Activated naive CD4-positive, alpha-beta T cell treated with anti-CD3 and anti-CD28 coated beads for 36 hours (primary cell): ENCODE results near the gene PHC2. TPM values are rescaled to one million over a fixed set of nuclear protein-coding genes. Genes with fewer than 3 reads are reported as not detected.

ENCODE experiments used
- CTCF ChIA-PET: fragments of 350-600 bp; sonication (Branson Sonifier 250); formaldehyde crosslinking; loops from one replicate; lab custom pipeline; 2021; ENCODE audit warnings: antibody characterized with exemption; lab: Charles Lee
- DNase-seq: peaks from one replicate; pipeline ENCODE4 v3.0.0-alpha.2; 2020
- H3K27ac Mint-ChIP-seq: one replicate; pipeline ENCODE4 v1.8.0; 2021; ENCODE audit warnings: mild to moderate bottlenecking, mixed read lengths
- H3K27me3 Mint-ChIP-seq: one replicate; pipeline ENCODE4 v1.8.0; 2021; ENCODE audit warnings: low read depth, mixed read lengths
- H3K36me3 Mint-ChIP-seq: one replicate; pipeline ENCODE4 v1.8.0; 2021; ENCODE audit warnings: low read depth, mixed read lengths
- H3K4me1 Mint-ChIP-seq: one replicate; pipeline ENCODE4 v1.8.0; 2021; ENCODE audit warnings: low read depth, mixed read lengths
- H3K4me3 Mint-ChIP-seq: one replicate; pipeline ENCODE4 v1.8.0; 2021; ENCODE audit warnings: mild to moderate bottlenecking, moderate library complexity, mixed read lengths
- H3K9me3 Mint-ChIP-seq: one replicate; pipeline ENCODE4 v1.8.0; 2021; ENCODE audit warnings: mixed read lengths
- intact Hi-C: fragments of 100-400 bp; cut with micrococcal nuclease; formaldehyde crosslinking; loops from one replicate; pipeline ENCODE4 v1.15.1; 2023
- total RNA-seq, 2 experiments: library from RNA; stranded (reverse); gene quantifications; one replicate each; pipeline ENCODE4 v1.2.3, GENCODE V29; 2021

Gene PHC2
- total RNA-seq, 2 experiments from 2014 or later, result 15.6 to 15.9 TPM

- Mint-ChIP-seq H3K4me1 (peaks cover 5% of the 10 kb centered on the region), H3K36me3 (no peaks in the 10 kb centered on the region), H3K27me3 (no peaks in the 10 kb centered on the region), H3K4me3 (no peak overlapping the region), H3K27ac (no peak overlapping the region), H3K9me3 (no peaks in the 10 kb centered on the region)
- intact Hi-C loops, result no loop called here
- CTCF ChIA-PET, result no interaction called here
- no peak for DNase-seq
Observed at GRCh38 chr1:33393991-33394390, 36.9 kb downstream of the PHC2 start.

GRCh38 chr1:33393524-33393923 is 37.4 kb downstream of the PHC2 start:
- Mint-ChIP-seq H3K4me1 (peaks cover 5% of the 10 kb centered on the region), H3K36me3 (no peaks in the 10 kb centered on the region), H3K27me3 (no peaks in the 10 kb centered on the region), H3K27ac (no peak overlapping the region), H3K9me3 (no peaks in the 10 kb centered on the region), H3K4me3 (no peak overlapping the region)
- intact Hi-C loops, result no loop called here
- no peak for DNase-seq
- CTCF ChIA-PET, result no interaction called here

- Mint-ChIP-seq H3K9me3 (no peaks in the 10 kb centered on the region), H3K4me1 (peaks cover 5% of the 10 kb centered on the region), H3K4me3 (no peak overlapping the region), H3K36me3 (no peaks in the 10 kb centered on the region), H3K27me3 (no peaks in the 10 kb centered on the region), H3K27ac (no peak overlapping the region)
- intact Hi-C loops, result no loop called here
- CTCF ChIA-PET, result no interaction called here
- no peak for DNase-seq
Observed at GRCh38 chr1:33392639-33393038, 38.3 kb downstream of the PHC2 start.

- intact Hi-C loops, result no loop called here
- no peaks in the 10 kb centered on the region for H3K9me3 Mint-ChIP-seq
- H3K4me1 Mint-ChIP-seq, result peaks cover 5% of the 10 kb centered on the region
- no peaks in the 10 kb centered on the region for H3K36me3 Mint-ChIP-seq
- CTCF ChIA-PET, result interaction anchor here (1.2 kb wide), 1 partner anchor 79 kb away, joined by 3 read pairs; no protein-coding TSS in a partner anchor
- no peak overlapping the region for H3K27ac Mint-ChIP-seq
- DNase-seq, result no peak
- no peak overlapping the region for H3K4me3 Mint-ChIP-seq
- no peaks in the 10 kb centered on the region for H3K27me3 Mint-ChIP-seq
Observed at GRCh38 chr1:33392206-33392605, 38.7 kb downstream of the PHC2 start.

- CTCF ChIA-PET, result interaction anchor here (0.6 to 1.2 kb wide), 3 partner anchors 71 to 105 kb away, joined by 3 to 7 read pairs (median 5); no protein-coding TSS in a partner anchor
- DNase-seq, result no peak
- no peak overlapping the region for H3K4me3 Mint-ChIP-seq
- no peaks in the 10 kb centered on the region for H3K27me3 Mint-ChIP-seq
- H3K9me3 Mint-ChIP-seq, result no peaks in the 10 kb centered on the region
- no peak overlapping the region for H3K27ac Mint-ChIP-seq
- intact Hi-C loops, result no loop called here
- H3K36me3 Mint-ChIP-seq, result no peaks in the 10 kb centered on the region
- H3K4me1 Mint-ChIP-seq, result peaks cover under 1% of the 10 kb centered on the region
Observed at GRCh38 chr1:33391343-33392078, 39.4 kb downstream of the PHC2 start.

GRCh38 chr1:33390542-33390941 is 40.4 kb downstream of the PHC2 start:
- H3K27me3 Mint-ChIP-seq, result no peaks in the 10 kb centered on the region
- H3K4me3 Mint-ChIP-seq, result no peak overlapping the region
- intact Hi-C loops, result no loop called here
- no peaks in the 10 kb centered on the region for H3K9me3 Mint-ChIP-seq
- CTCF ChIA-PET, result interaction anchor here (0.6 kb wide), 1 partner anchor 72 kb away, joined by 5 read pairs; no protein-coding TSS in a partner anchor
- H3K36me3 Mint-ChIP-seq, result no peaks in the 10 kb centered on the region
- H3K27ac Mint-ChIP-seq, result no peak overlapping the region
- H3K4me1 Mint-ChIP-seq, result no peaks in the 10 kb centered on the region
- no peak for DNase-seq

- Mint-ChIP-seq H3K4me3 (no peak overlapping the region), H3K4me1 (no peaks in the 10 kb centered on the region), H3K27ac (no peak overlapping the region), H3K27me3 (no peaks in the 10 kb centered on the region), H3K9me3 (no peaks in the 10 kb centered on the region), H3K36me3 (no peaks in the 10 kb centered on the region)
- intact Hi-C loops, result no loop called here
- CTCF ChIA-PET, result interaction anchor here (0.6 kb wide), 1 partner anchor 385 kb away, joined by 8 read pairs; no protein-coding TSS in a partner anchor
- DNase-seq, result no peak
Observed at GRCh38 chr1:33388805-33389771, 41.8 kb downstream of the PHC2 start.

GRCh38 chr1:33387625-33388024 is 43.3 kb downstream of the PHC2 start:
- H3K4me1 Mint-ChIP-seq, result no peaks in the 10 kb centered on the region
- CTCF ChIA-PET, result no interaction called here
- H3K9me3 Mint-ChIP-seq, result no peaks in the 10 kb centered on the region
- no peaks in the 10 kb centered on the region for H3K36me3 Mint-ChIP-seq
- no peak overlapping the region for H3K27ac Mint-ChIP-seq
- intact Hi-C loops, result no loop called here
- no peak for DNase-seq
- H3K4me3 Mint-ChIP-seq, result no peak overlapping the region
- H3K27me3 Mint-ChIP-seq, result no peaks in the 10 kb centered on the region

- Mint-ChIP-seq H3K4me1 (peaks cover 7% of the 10 kb centered on the region), H3K27ac (no peak overlapping the region), H3K4me3 (no peak overlapping the region), H3K36me3 (no peaks in the 10 kb centered on the region), H3K9me3 (no peaks in the 10 kb centered on the region), H3K27me3 (no peaks in the 10 kb centered on the region)
- no peak for DNase-seq
- CTCF ChIA-PET, result no interaction called here
- intact Hi-C loops, result no loop called here
Observed at GRCh38 chr1:33385251-33385650, 45.6 kb downstream of the PHC2 start.

GRCh38 chr1:33384040-33384812 is 46.7 kb downstream of the PHC2 start:
- Mint-ChIP-seq H3K9me3 (no peaks in the 10 kb centered on the region), H3K36me3 (no peaks in the 10 kb centered on the region), H3K4me3 (no peak overlapping the region), H3K27me3 (peaks cover 5% of the 10 kb centered on the region), H3K27ac (no peak overlapping the region), H3K4me1 (peaks cover 13% of the 10 kb centered on the region)
- intact Hi-C loops, result no loop called here
- CTCF ChIA-PET, result no interaction called here
- DNase-seq, result no peak

- Mint-ChIP-seq H3K4me3 (no peak overlapping the region), H3K27me3 (peaks cover 5% of the 10 kb centered on the region), H3K27ac (no peak overlapping the region), H3K4me1 (peaks cover 13% of the 10 kb centered on the region), H3K36me3 (no peaks in the 10 kb centered on the region), H3K9me3 (no peaks in the 10 kb centered on the region)
- CTCF ChIA-PET, result no interaction called here
- DNase-seq, result no peak
- intact Hi-C loops, result no loop called here
Observed at GRCh38 chr1:33383489-33383888, 47.4 kb downstream of the PHC2 start.
